ENCODE results near the gene PRODH2.

- no peak for TF ChIP-seq CTCF (IDR thresholded peaks at IDR 0.05 in 4 of 5, conservative IDR thresholded peaks at IDR 0.05 in 1 of 5)
- no peak for TF ChIP-seq POLR2A (IDR thresholded peaks at IDR 0.05)
Measured at GRCh38 chr19:35832054-35832453, 19.4 kb upstream of the PRODH2 start.
